GM19023 (cell line): ENCODE data around the gene TPTE.
"Not testable (repeated sequence)": the region's sequence is repeated elsewhere in the genome, so short reads cannot be mapped to it uniquely, and the experiment has no call there.

ENCODE experiments used
- ATAC-seq: cut with Tn5 transposase; IDR thresholded peaks from one replicate; pipeline ENCODE4 v1.9.1; 2021; ENCODE audit warnings: mild to moderate bottlenecking, moderate library complexity; ENCODE audit not compliant: unreplicated experiment

The TPTE gene

GRCh38 chr21:10616535-10616934 is 95.2 kb downstream of the TPTE start:
- ATAC-seq: no peak

DNA sequence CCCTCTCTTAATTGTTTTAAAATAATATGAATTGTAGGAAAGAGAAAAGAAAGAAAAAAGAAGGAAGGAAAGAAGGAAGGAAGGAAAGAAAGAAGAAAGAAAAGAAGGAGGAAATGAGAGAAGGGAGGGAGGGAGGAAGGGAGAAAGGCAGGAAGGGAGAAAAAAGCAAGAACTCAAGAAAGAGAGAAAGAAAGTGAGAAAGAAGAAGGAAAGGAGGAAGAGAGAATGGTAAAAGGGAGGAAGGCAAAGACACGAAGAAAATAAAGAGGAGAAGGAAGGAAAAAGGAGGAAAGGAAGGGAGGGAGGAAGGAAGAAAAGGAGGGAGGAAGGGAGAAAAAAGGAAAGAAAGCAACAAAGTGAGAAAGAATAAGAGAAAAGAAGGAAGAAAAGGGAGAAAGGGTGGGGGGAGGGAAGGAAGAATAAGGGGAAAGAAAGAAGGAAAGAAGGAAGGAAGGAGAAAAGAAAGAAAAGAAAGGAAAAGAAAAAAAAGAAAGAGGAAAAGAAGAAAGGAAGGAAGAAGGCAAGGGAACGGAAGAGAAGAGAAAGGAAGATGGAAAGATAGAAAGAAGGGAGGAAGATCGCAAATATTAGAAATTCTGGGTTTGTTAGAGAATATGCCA is 95.9 kb downstream of the TPTE start:
- not testable (repeated sequence) for ATAC-seq

DNA sequence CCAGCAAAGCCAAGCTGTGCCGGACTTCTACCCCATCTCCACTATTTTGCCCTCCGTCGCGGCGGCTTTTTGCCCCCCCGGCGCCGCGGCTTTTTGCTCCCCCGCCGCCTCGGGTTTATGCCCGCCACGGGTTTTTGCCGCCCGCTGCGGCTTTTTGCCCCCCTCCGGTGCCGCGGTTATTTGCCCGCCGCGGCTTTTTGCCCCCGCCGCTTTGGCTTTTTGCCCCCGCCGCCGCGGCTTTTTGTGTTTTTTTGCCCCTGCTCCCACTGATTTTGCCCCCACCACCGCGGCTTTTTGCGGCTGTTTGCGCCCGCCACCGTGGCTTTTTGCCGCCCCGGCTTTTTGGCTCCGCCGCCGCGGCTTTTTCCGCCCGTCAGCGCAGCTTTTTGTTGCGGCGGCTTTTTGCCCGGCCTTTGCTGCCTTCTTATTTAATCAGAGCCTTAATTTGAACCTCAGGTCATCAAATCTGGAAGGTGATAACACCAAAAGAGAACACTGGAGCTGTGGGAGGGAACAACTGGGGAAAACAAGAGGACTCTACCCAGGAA is 106.0 kb downstream of the TPTE start:
- no peak for ATAC-seq

DNA sequence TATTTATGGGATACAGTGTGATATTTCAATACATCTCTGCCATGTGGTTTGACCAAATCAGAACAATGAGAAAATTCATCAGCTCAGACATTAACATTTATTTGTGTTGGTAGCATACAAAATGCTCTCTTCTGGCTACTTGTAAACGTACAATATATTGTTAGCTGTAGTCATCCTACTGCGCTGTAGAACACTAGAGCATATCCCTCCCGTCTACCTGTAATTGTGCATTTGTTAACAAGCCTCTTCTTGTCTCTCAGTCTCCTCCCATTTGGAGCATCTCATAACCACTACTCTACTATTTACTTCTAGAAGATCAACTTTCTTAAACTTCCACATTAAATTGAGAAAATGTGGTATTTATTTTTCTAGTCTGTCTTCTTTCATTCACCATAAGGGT is 107.9 kb downstream of the TPTE start:
- not testable (repeated sequence) for ATAC-seq

DNA sequence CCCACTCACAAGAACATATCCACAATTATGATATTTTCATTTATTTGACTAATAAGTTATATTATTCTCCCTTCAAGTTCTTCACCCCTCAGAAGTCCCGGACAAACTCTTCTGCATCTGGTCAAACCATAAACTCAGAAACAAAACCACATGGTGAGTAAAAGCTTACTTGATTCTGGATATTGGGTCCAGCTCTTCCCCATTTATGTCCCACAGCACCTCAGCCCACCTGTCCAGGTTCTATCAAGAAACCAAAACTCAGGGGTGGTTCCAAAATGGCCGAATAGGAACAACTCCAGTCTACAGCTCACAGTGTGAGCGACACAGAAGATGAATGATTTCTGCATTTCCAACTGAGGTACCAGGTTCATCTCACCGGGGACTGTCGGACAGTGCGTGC is 109.4 kb downstream of the TPTE start:
- ATAC-seq: not testable (repeated sequence)

GRCh38 chr21:10631316-10631715 is 109.9 kb downstream of the TPTE start:
- ATAC-seq: not testable (repeated sequence)

- not testable (repeated sequence) for ATAC-seq
Measured at GRCh38 chr21:10638144-10638543, 116.8 kb downstream of the TPTE start.

- ATAC-seq: no peak
Measured at GRCh38 chr21:10639123-10639522, 117.7 kb downstream of the TPTE start.

DNA sequence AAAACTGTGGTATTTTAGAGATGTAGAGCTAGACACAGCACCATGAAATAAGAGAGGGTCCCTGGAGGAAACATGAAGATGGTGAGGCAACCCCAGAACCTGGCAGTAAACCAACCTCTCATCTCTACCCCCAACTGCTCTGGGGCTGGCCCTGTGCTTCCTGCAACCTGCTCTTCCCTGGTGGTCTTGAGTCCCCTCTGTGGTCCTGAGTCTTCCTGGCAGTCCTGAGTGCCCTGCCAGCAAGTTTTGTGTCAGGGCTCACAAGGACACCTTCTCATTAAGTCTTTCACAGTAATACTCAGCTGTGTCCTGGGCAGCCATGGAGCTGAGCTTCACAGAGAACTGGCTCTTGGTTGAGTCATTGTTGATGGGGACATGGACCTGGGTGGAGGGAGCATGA is 118.4 kb downstream of the TPTE start:
- ATAC-seq: not testable (repeated sequence)

- ATAC-seq: no peak
Measured at GRCh38 chr21:10640446-10640845, 119.1 kb downstream of the TPTE start.

DNA sequence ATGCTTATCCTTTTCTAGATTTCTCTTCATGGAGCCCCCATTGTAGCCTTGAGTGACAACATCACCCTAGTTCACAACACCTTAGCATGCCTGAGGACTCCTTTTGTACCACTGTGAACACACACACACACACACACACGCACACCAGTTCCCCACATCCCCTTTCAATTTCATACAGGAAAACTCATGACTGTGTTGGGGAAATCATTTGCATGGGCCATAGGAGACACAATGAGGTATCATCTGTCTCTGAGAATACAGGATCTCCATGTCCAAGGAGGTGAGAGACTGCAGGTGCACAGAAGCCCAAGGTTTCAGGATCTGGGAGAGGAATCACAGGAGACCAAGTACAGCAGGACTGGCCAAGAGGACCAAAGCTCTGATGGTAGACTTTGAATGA is 119.7 kb downstream of the TPTE start:
- ATAC-seq: no peak

- not testable (repeated sequence) for ATAC-seq
Measured at GRCh38 chr21:10645667-10646066, 124.3 kb downstream of the TPTE start.

GRCh38 chr21:10649350-10650149 is 128.2 kb downstream of the TPTE start:
- ATAC-seq: not testable (repeated sequence)

- ATAC-seq: not testable (repeated sequence)
Measured at GRCh38 chr21:10650297-10650696, 128.9 kb downstream of the TPTE start.
